T-helper 2 cell treated with Interferon-gamma antibody and Interleukin-4, amounts not matched to agents 5 μg/mL and 100 μg/mL, for 36 hours (primary cell): ENCODE measurements around the gene PPM1B.

Experiments
- DNase-seq: peaks from one replicate; pipeline ENCODE4 v3.0.0; 2021; ENCODE audit warnings: low spot score
- H3K27ac Mint-ChIP-seq: one replicate; pipeline ENCODE4 v1.8.0; 2021; ENCODE audit warnings: mild to moderate bottlenecking, mixed read lengths
- H3K27me3 Mint-ChIP-seq: one replicate; pipeline ENCODE4 v1.8.0; 2021; ENCODE audit warnings: low read depth, mixed read lengths
- H3K36me3 Mint-ChIP-seq: one replicate; pipeline ENCODE4 v1.8.0; 2021; ENCODE audit warnings: low read depth, mixed read lengths
- H3K4me1 Mint-ChIP-seq: one replicate; pipeline ENCODE4 v1.8.0; 2021; ENCODE audit warnings: low read depth, mixed read lengths
- H3K4me3 Mint-ChIP-seq: one replicate; pipeline ENCODE4 v1.8.0; 2022; ENCODE audit warnings: mild to moderate bottlenecking, moderate library complexity, mixed read lengths
- H3K9me3 Mint-ChIP-seq: one replicate; pipeline ENCODE4 v1.8.0; 2021; ENCODE audit warnings: mixed read lengths

PPM1B gene

DNA sequence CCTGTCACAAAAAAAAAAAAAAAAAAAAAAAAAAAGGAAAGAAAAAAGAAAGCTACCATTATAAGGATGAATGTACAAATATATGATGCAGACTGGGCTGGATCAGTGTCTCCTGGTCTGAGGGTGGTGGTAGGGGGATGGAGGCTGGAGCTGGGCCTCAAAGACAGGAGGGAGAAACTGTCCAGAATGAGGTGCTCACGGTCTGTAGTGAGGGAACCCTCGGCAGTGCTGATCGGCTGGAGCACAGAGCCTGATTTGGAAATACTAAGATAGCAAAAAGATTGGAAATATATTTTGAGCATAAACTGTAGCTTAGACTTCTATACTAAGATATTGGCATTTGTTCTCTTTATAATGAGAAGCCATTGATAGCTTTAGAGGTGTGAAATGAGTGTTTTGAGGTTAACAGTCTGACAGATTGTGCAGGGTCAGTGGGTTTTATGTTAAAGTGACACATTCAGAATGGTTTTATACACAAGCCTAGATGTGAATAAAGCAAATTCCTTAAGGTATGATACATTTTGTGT lies 98.7 kb downstream of the PPM1B start:
- Mint-ChIP-seq H3K36me3 (no peaks in the 10 kb centered on the region), H3K9me3 (peaks cover 4% of the 10 kb centered on the region), H3K4me1 (peaks cover 4% of the 10 kb centered on the region), H3K27ac (no peak overlapping the region), H3K4me3 (no peak overlapping the region), H3K27me3 (peaks cover 17% of the 10 kb centered on the region)
- no peak for DNase-seq

DNA sequence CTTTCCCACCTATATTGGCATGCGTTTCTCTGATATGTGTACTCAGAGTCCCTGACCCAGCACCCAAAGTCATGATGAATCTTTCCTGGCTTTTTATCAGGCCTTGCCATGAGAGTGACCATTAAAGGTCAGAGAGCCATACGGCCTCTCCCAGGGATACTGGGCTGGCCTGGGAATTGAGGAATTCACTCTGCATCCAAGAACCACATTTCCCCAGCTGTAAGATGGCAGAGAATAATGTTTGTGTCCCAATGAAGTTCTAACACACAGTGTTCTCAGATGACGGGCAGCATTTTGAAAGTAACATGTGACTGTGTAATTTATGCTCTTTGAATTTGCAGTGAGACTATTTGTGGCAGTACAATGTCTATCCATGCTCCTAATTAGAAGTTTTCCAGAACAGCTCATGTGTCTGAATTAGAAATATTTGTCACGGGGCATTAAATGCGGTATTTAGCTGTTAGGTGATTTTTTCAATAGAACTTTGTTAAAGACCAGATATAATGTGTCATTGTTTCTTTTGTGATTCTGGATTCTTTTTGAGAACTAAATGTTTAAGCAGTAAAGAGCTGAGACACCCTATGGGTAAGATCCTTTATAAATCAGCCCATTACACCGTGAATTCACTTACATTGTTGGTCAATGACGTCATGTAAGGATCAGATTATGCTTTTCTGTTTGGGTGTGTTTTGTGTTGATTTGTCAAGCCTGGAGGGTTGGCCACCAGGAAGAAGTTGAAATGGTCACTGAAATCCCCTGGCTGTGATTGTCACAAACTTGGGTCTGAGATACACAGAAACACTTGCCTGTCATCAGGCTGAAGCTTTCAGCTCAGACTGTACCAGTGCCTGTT lies 99.3 kb downstream of the PPM1B start:
- no peak overlapping the region for H3K4me3 Mint-ChIP-seq
- peaks cover 4% of the 10 kb centered on the region for H3K4me1 Mint-ChIP-seq
- no peak for DNase-seq
- peaks cover 17% of the 10 kb centered on the region for H3K27me3 Mint-ChIP-seq
- H3K36me3 Mint-ChIP-seq = no peaks in the 10 kb centered on the region
- peaks cover 1% of the 10 kb centered on the region for H3K9me3 Mint-ChIP-seq
- H3K27ac Mint-ChIP-seq = no peak overlapping the region

DNA sequence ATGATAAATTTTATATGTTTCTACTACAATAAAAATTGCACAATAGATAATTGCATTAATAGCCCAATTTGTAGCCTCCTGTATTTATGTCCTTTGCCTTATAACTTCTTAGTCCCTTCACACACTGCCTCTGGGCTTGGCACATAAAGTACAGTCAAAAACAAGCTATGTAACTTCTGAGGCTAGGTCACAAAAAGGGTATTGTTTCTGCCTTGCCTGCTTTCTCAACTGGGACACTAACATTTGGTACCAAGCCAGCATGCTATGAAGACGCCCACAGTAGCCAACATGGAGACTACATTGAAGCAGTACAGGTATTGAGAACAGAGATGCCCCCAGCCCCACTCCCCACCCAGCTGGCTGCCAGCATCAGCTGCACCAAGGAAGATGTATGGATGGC lies 101.2 kb downstream of the PPM1B start:
- Mint-ChIP-seq H3K27ac (no peak overlapping the region), H3K4me1 (peaks cover 4% of the 10 kb centered on the region), H3K36me3 (no peaks in the 10 kb centered on the region), H3K4me3 (no peak overlapping the region), H3K27me3 (peaks cover 14% of the 10 kb centered on the region), H3K9me3 (no peaks in the 10 kb centered on the region)
- no peak for DNase-seq

DNA sequence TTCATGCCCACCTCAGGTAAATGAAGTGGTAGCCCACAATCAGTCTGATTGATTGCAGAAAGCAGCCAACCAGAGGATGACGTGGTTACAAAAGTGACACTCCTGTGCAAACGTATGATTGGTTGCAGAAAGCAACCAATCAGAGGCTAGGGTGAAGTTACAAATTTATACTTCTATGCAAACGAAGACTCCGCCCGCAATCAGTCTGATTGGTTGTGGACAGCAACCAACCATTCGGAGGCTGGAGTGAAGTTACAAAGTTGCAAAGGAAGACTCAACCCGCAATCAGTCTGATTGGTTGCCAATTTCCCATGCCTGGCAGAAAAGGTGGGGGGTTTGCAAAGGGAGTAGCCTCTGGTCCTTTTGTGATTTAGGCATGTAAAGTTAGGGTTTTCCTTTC lies 102.6 kb downstream of the PPM1B start:
- Mint-ChIP-seq H3K4me3 (no peak overlapping the region), H3K27me3 (peaks cover 5% of the 10 kb centered on the region), H3K27ac (no peak overlapping the region), H3K36me3 (no peaks in the 10 kb centered on the region), H3K4me1 (peaks cover 4% of the 10 kb centered on the region), H3K9me3 (no peaks in the 10 kb centered on the region)
- DNase-seq = no peak

- no peak for DNase-seq
- Mint-ChIP-seq H3K4me1 (peaks cover 4% of the 10 kb centered on the region), H3K27ac (no peak overlapping the region), H3K9me3 (no peaks in the 10 kb centered on the region), H3K4me3 (no peak overlapping the region), H3K36me3 (no peaks in the 10 kb centered on the region), H3K27me3 (peaks cover 1% of the 10 kb centered on the region)
These were observed 104.4 kb downstream of the PPM1B start for GRCh38 chr2:44273076-44273475.

DNA sequence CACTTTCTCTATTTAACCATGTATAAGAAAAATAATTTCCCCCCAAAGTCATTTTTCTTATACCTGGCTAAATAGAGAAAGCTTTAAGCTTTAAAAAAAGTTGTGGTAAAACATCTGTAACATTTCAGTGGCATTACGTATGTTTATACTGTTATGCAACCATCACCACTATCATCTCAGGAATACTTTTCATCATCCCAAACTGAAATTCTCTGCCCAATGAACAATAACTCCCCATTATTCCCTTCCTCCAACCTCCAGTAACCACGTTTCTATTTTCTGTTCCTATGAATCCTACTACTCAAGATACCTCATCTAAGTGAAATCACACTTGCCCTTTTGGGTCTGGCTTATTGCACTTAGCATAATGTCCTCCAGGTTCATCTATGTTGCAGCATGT lies 104.9 kb downstream of the PPM1B start:
- H3K27ac Mint-ChIP-seq = no peak overlapping the region
- no peak overlapping the region for H3K4me3 Mint-ChIP-seq
- no peaks in the 10 kb centered on the region for H3K9me3 Mint-ChIP-seq
- H3K4me1 Mint-ChIP-seq = peaks cover 4% of the 10 kb centered on the region
- H3K27me3 Mint-ChIP-seq = no peaks in the 10 kb centered on the region
- DNase-seq = no peak
- H3K36me3 Mint-ChIP-seq = no peaks in the 10 kb centered on the region

DNA sequence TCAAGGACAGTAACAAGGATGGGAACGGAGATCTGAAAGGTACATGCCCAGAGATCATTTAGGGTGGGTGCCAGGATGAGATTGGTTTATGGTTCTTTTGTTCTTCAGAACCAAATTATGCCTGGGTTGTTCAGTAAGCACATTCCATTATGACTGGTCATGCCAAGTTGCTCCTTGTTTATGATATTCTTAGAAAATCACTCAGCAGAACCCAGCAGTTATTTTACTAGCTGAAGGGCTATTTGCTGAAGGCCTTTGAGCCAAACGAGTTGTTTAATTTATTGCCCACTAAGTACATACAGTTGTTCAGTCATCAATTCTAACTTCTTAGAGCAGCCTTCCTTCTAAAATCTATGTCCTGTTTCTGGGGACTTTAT lies 107.2 kb downstream of the PPM1B start:
- H3K27ac Mint-ChIP-seq = no peak overlapping the region
- DNase-seq = no peak
- H3K4me1 Mint-ChIP-seq = peaks cover under 1% of the 10 kb centered on the region
- no peaks in the 10 kb centered on the region for H3K9me3 Mint-ChIP-seq
- H3K27me3 Mint-ChIP-seq = no peaks in the 10 kb centered on the region
- no peaks in the 10 kb centered on the region for H3K36me3 Mint-ChIP-seq
- no peak overlapping the region for H3K4me3 Mint-ChIP-seq

GRCh38 chr2:44277541-44277940 lies 108.9 kb downstream of the PPM1B start:
- Mint-ChIP-seq H3K36me3 (no peaks in the 10 kb centered on the region), H3K27ac (no peak overlapping the region), H3K4me1 (no peaks in the 10 kb centered on the region), H3K4me3 (no peak overlapping the region), H3K9me3 (no peaks in the 10 kb centered on the region), H3K27me3 (peaks cover 7% of the 10 kb centered on the region)
- no peak for DNase-seq

- no peak overlapping the region for H3K27ac Mint-ChIP-seq
- DNase-seq = no peak
- H3K27me3 Mint-ChIP-seq = peaks cover 16% of the 10 kb centered on the region
- no peak overlapping the region for H3K4me3 Mint-ChIP-seq
- no peaks in the 10 kb centered on the region for H3K36me3 Mint-ChIP-seq
- H3K9me3 Mint-ChIP-seq = no peaks in the 10 kb centered on the region
- no peaks in the 10 kb centered on the region for H3K4me1 Mint-ChIP-seq
These were observed 112.2 kb downstream of the PPM1B start for GRCh38 chr2:44280869-44281268.
